Measurements from ENCODE around the gene PTGFR. TPM values are rescaled to one million over a fixed set of nuclear protein-coding genes. Genes with fewer than 3 reads are reported as not detected.

PTGFR gene
- total RNA-seq, 4 donors from 2014 or later: 0.66 to 2.3 (median 1.6) TPM; not detected in 1

- intact Hi-C loops (cut with DNase I): no loop called here
- no peaks in the 10 kb centered on the region for H3K27me3 ChIP-seq
- no peak overlapping the region for H3K27ac ChIP-seq
- no peak for TF ChIP-seq POLR2A (IDR thresholded peaks at IDR 0.05)
- no peak for TF ChIP-seq CTCF (IDR thresholded peaks at IDR 0.05)
- WGBS, 2 donors: 47 to 50% methylated on average over 1 of the region's 1 CpG
- no peaks in the 10 kb centered on the region for H3K4me1 ChIP-seq
- no peak for DNase-seq
- no peaks in the 10 kb centered on the region for H3K36me3 ChIP-seq
- H3K4me3 ChIP-seq: no peak overlapping the region
- H3K9me3 ChIP-seq: no peaks in the 10 kb centered on the region
Measured at GRCh38 chr1:78586572-78586971, 95.8 kb downstream of the PTGFR start.

- TF ChIP-seq POLR2A (IDR thresholded peaks at IDR 0.05): no peak
- TF ChIP-seq CTCF (IDR thresholded peaks at IDR 0.05): no peak
- H3K9me3 ChIP-seq: no peaks in the 10 kb centered on the region
- H3K4me3 ChIP-seq: no peak overlapping the region
- H3K27ac ChIP-seq: no peak overlapping the region
- WGBS, 2 donors: 27 to 29% methylated on average over 1 of the region's 1 CpG
- H3K4me1 ChIP-seq: no peaks in the 10 kb centered on the region
- DNase-seq: no peak
- intact Hi-C loops (cut with DNase I): no loop called here
- H3K27me3 ChIP-seq: no peaks in the 10 kb centered on the region
- no peaks in the 10 kb centered on the region for H3K36me3 ChIP-seq
Measured at GRCh38 chr1:78587211-78587610, 96.4 kb downstream of the PTGFR start.

Other genes with a start within 250 kb of the PTGFR start
- 10 to 100 TPM in 1 of 4 donors, 1 to 10 TPM in 2, under 1 TPM in 1; 0.11 to 13.6 (median 4.4) TPM for gene IFI44L, start 129.5 kb downstream of the PTGFR start, total RNA-seq
- 10 to 100 TPM in 2 of 4 donors, 1 to 10 TPM in 2; 3.1 to 33.0 (median 7.6) TPM for gene IFI44, start 158.9 kb downstream of the PTGFR start, total RNA-seq

Data from esophagus squamous epithelium (tissue), 5 donors.